Measurements from ENCODE around the gene DISC1. TPM values are rescaled to one million over a fixed set of nuclear protein-coding genes. Genes with fewer than 3 reads are reported as not detected.
A peak's percentile ranks its signal among the peaks of the same experiment; 100 is the strongest.

DISC1 gene
- total RNA-seq, 1 experiment from 2014 or later = 2.1 TPM

DNA sequence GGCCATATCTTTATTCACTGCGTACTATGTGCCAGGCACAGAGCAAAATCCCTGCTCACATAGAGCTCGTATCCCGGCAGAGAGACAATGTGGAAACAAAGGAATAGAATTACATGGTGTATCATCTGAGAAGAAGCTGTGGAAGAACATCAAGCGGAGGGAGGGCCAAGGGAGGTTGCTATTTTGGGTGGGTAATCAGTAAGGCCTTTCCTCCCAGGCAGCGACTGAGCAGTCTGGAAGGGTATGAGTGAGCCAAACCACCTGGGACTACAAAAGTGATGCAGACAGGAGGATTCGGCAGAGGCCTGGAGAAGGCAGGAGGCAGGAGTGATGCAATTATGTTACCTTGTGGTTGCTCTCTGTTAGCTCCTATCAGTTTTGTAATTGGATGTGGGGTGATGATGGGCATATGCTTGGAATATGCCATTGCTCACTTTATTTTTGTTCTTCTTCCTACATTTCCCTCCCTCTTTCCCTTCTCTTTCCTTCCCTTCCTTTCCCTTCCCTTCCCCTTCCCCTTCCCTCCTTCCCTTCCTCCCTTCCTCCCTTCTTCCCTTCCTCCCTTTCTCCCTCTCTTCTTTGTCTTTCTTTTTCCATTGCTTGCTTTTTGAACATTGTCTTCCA lies 172.9 kb downstream of the DISC1 start:
- DNase-seq (ENCODE audit: unreplicated experiment) = no peak
- Mint-ChIP-seq H3K27me3 (ENCODE audit: insufficient read depth, unreplicated experiment) (no peaks in the 10 kb centered on the region), H3K4me1 (ENCODE audit: insufficient read depth, unreplicated experiment) (peaks cover 31% of the 10 kb centered on the region), H3K27ac (ENCODE audit: low read depth, unreplicated experiment) (peak overlapping the region; percentile 92), H3K4me3 (ENCODE audit: unreplicated experiment) (peak overlapping the region; percentile 56), H3K36me3 (ENCODE audit: insufficient read depth, unreplicated experiment) (peaks cover 13% of the 10 kb centered on the region), H3K9me3 (ENCODE audit: unreplicated experiment) (peaks cover 11% of the 10 kb centered on the region)
- CTCF ChIA-PET = interaction anchor here (0.6 to 6.1 kb wide), 7 partner anchors 21 to 662 kb away, joined by 3 to 31 read pairs (median 3); no protein-coding TSS in a partner anchor
- TF ChIP-seq, protein P1, sequence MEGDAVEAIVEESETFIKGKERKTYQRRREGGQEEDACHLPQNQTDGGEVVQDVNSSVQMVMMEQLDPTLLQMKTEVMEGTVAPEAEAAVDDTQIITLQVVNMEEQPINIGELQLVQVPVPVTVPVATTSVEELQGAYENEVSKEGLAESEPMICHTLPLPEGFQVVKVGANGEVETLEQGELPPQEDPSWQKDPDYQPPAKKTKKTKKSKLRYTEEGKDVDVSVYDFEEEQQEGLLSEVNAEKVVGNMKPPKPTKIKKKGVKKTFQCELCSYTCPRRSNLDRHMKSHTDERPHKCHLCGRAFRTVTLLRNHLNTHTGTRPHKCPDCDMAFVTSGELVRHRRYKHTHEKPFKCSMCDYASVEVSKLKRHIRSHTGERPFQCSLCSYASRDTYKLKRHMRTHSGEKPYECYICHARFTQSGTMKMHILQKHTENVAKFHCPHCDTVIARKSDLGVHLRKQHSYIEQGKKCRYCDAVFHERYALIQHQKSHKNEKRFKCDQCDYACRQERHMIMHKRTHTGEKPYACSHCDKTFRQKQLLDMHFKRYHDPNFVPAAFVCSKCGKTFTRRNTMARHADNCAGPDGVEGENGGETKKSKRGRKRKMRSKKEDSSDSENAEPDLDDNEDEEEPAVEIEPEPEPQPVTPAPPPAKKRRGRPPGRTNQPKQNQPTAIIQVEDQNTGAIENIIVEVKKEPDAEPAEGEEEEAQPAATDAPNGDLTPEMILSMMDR (IDR thresholded peaks at IDR 0.05; ENCODE audit: unreplicated experiment) = no peak
- POLR2A ChIA-PET = interaction anchor here (1.1 to 3.1 kb wide), 6 partner anchors 18 to 830 kb away, joined by 3 to 12 read pairs (median 4); partner anchors contain the start of gene SIPA1L2
- BruUV-seq (replicated peaks) = no TSS peak
- intact Hi-C loops (cut with micrococcal nuclease) = no loop called here

DNA sequence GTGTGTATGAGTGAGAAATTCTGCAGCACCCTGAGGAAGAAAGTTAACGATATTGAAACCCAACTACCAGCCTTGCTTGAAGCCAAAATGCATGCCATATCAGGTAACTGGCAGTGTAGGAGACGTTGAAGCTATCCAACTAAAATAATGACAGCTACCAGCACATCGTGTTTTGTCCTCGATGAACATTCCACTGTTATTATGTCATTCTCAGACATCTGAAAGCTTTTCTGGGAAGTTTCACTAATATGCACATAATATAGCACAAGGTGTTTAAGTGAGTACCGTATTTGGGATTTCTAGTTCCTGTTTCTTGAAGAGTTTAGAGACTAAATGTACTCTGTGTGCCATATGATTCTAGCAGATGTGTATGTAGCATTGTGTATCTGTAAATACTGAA lies 173.5 kb downstream of the DISC1 start:
- BruUV-seq (replicated peaks) = no TSS peak
- Mint-ChIP-seq H3K27me3 (ENCODE audit: insufficient read depth, unreplicated experiment) (no peaks in the 10 kb centered on the region), H3K27ac (ENCODE audit: low read depth, unreplicated experiment) (peak overlapping the region; percentile 92), H3K36me3 (ENCODE audit: insufficient read depth, unreplicated experiment) (peaks cover 13% of the 10 kb centered on the region), H3K4me3 (ENCODE audit: unreplicated experiment) (peak overlapping the region; percentile 56), H3K4me1 (ENCODE audit: insufficient read depth, unreplicated experiment) (peaks cover 31% of the 10 kb centered on the region), H3K9me3 (ENCODE audit: unreplicated experiment) (peaks cover 16% of the 10 kb centered on the region)
- peak; percentile 85 for DNase-seq (ENCODE audit: unreplicated experiment)
- TF ChIP-seq, protein P1 (IDR thresholded peaks at IDR 0.05; ENCODE audit: unreplicated experiment) = no peak
- CTCF ChIA-PET = interaction anchor here (0.6 to 6.1 kb wide), 10 partner anchors 20 to 662 kb away, joined by 3 to 31 read pairs (median 4); no protein-coding TSS in a partner anchor
- POLR2A ChIA-PET = interaction anchor here (0.9 to 3.1 kb wide), 9 partner anchors 17 to 830 kb away, joined by 3 to 12 read pairs (median 4); partner anchors contain the start of gene SIPA1L2
- intact Hi-C loops (cut with micrococcal nuclease) = loop anchor here (2.0 kb wide), 1 partner anchor 29 kb away; no protein-coding TSS in a partner anchor

DNA sequence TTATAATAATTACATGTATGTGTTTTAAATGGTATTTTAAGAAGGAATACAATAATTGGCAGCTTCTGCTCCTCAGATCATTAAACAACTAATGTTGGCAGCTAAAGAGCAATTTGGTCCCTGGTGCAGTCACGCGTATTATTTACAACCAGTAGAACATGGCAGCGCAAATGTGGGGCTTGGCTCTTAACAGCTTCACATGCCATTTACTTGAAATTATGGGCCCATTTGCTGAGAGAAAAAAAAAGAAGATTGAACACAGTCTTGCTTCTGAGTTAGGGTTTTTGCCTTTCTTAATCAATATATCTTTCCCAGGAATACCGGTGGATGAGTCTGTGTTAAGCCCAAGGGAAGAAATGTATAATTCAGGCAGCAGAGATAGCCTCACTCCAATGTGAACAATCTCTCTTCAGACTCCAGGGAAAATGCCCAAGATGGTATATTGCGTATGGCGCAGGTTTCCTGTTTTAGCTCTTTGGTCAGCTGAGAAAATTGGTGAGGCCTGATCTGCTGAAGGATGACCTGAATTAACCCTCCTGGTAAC lies 174.5 kb downstream of the DISC1 start:
- Mint-ChIP-seq H3K36me3 (ENCODE audit: insufficient read depth, unreplicated experiment) (peaks cover 13% of the 10 kb centered on the region), H3K9me3 (ENCODE audit: unreplicated experiment) (peaks cover 16% of the 10 kb centered on the region), H3K4me1 (ENCODE audit: insufficient read depth, unreplicated experiment) (peaks cover 31% of the 10 kb centered on the region), H3K27me3 (ENCODE audit: insufficient read depth, unreplicated experiment) (no peaks in the 10 kb centered on the region), H3K4me3 (ENCODE audit: unreplicated experiment) (no peak overlapping the region), H3K27ac (ENCODE audit: low read depth, unreplicated experiment) (peak overlapping the region; percentile 92)
- ChIA-PET POLR2A (interaction anchor here (0.8 to 3.1 kb wide), 7 partner anchors 16 to 302 kb away, joined by 3 to 12 read pairs (median 4); no protein-coding TSS in a partner anchor), CTCF (interaction anchor here (0.5 to 6.1 kb wide), 4 partner anchors 21 to 76 kb away, joined by 3 to 31 read pairs (median 4); no protein-coding TSS in a partner anchor)
- no TSS peak for BruUV-seq (replicated peaks)
- TF ChIP-seq, protein P1 (IDR thresholded peaks at IDR 0.05; ENCODE audit: unreplicated experiment) = no peak
- no peak for DNase-seq (ENCODE audit: unreplicated experiment)
- intact Hi-C loops (cut with micrococcal nuclease) = loop anchor here (2.0 kb wide), 1 partner anchor 28 kb away; no protein-coding TSS in a partner anchor

DNA sequence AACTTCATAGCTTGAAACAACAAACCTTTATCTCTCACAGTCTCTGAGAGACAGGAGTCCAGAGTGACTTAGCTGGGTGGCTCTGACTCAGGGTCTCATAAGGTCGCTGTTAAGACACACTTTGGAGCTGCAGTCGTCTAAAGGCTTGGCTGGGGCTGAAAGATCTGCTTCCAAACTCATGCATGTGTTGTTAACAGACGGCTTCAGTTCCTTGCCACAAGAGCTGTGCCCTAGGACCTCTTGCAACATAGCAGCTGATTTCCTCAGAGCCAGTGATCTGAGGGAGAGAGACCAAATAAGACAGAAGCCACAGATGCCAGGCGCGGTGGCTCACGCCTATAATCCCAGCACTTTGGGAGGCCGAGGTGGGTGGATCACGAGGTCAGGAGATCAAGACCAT lies 176.8 kb downstream of the DISC1 start:
- no TSS peak for BruUV-seq (replicated peaks)
- peak; percentile 70 for DNase-seq (ENCODE audit: unreplicated experiment)
- no peak overlapping the region for H3K4me3 Mint-ChIP-seq (ENCODE audit: unreplicated experiment)
- peaks cover 44% of the 10 kb centered on the region for H3K4me1 Mint-ChIP-seq (ENCODE audit: insufficient read depth, unreplicated experiment)
- no peaks in the 10 kb centered on the region for H3K27me3 Mint-ChIP-seq (ENCODE audit: insufficient read depth, unreplicated experiment)
- peaks cover 16% of the 10 kb centered on the region for H3K9me3 Mint-ChIP-seq (ENCODE audit: unreplicated experiment)
- POLR2A ChIA-PET = interaction anchor here (0.5 to 1.4 kb wide), 4 partner anchors 16 to 805 kb away, joined by 3 to 5 read pairs (median 4); no protein-coding TSS in a partner anchor
- CTCF ChIA-PET = interaction anchor here (0.5 to 6.1 kb wide), 3 partner anchors 47 to 824 kb away, joined by 3 to 31 read pairs (median 3); no protein-coding TSS in a partner anchor
- H3K36me3 Mint-ChIP-seq (ENCODE audit: insufficient read depth, unreplicated experiment) = peaks cover 13% of the 10 kb centered on the region
- TF ChIP-seq, protein P1 (IDR thresholded peaks at IDR 0.05; ENCODE audit: unreplicated experiment) = no peak
- intact Hi-C loops (cut with micrococcal nuclease) = no loop called here
- H3K27ac Mint-ChIP-seq (ENCODE audit: low read depth, unreplicated experiment) = peak overlapping the region; percentile 92

Measured in MCF 10A (cell line).